ENCODE results near the gene INAFM2.

Gene INAFM2

GRCh38 chr15:40330368-40330836 is 6.9 kb downstream of the INAFM2 start:
- peak; percentile 15 for DNase-seq

GRCh38 chr15:40331026-40331425 is 7.5 kb downstream of the INAFM2 start:
- no peak for DNase-seq

- DNase-seq, result no peak
Observed at GRCh38 chr15:40331637-40332036, 8.1 kb downstream of the INAFM2 start.

DNA sequence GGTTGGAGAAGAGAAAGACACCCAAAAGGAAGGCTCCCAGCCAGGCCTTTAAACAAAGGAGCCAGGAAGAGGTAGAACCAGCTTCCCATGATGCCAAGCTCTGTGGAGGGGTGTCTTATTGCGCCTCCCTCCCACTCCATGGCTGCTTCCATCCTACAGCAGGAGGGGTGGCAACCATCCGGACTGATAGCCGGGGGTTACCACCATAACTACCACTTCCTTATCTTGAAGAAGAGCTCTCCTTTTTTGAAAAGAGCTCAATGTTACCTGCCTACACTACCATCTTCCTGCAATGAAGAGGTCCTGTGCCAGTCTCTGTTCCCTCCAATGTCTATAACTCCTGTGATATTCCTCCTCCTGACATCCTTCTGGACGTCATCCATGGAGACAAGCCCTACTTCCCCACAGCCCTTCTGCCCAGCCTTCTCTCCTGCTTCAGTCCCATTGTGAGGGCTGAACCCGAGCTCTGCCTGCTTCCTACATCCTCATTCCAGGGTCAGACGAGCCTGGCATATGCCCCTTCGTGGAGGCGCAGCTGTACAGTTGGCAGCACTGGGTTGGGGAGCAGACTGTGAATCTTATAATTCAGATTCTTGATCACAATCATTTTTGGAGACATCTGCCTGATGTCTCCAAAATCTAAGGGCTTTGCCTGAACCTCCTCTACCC is 8.8 kb downstream of the INAFM2 start:
- no peak for DNase-seq

DNA sequence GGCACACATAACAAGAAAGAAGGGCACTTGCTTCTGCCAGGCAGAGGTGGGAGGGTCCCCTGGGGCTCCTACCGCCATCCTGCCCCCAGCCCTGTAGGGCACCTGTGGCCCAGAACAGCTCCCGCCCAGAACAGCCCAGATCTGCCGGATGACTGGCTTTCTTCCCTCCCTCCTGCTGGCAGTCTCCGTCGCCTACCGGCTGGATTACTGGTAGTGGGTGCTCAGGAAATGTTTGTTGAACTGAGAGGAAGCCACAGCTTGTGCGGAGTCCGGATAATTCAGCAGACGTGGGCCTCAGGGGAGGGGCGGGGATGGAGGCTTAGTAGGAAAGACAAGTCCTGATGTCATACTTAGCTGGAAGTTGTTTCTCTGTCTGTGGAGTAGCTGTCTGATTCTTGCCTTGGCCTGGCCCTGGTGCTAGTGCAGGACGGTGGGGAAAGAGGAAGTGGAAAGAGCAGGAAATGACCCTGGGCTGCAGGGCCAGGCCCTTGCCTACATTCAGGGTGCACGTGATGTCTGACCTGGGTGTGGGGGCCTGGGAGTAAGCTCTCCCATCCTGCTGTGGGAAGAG is 10.5 kb downstream of the INAFM2 start:
- DNase-seq, result peak; percentile 3

DNA sequence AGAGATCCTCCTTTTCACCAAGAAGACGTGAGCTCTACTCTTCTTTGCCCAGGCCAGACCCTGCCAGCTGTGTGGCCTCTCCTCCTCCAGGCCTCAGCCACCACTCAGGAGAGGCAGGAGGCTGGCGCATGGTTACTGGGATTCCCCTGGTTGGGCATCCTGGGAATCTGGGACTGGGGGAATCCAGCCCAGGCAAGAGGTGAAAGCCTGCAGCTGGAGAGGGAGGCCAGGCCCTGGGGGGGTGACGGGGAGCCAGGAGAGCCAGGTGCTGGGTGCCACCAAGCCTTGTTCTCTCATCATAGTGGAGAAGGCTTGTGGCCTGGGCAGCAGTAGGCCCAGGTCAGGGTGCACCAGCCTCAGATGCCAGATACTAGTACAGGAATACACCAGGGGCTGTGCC is 11.0 kb downstream of the INAFM2 start:
- DNase-seq, result no peak

DNA sequence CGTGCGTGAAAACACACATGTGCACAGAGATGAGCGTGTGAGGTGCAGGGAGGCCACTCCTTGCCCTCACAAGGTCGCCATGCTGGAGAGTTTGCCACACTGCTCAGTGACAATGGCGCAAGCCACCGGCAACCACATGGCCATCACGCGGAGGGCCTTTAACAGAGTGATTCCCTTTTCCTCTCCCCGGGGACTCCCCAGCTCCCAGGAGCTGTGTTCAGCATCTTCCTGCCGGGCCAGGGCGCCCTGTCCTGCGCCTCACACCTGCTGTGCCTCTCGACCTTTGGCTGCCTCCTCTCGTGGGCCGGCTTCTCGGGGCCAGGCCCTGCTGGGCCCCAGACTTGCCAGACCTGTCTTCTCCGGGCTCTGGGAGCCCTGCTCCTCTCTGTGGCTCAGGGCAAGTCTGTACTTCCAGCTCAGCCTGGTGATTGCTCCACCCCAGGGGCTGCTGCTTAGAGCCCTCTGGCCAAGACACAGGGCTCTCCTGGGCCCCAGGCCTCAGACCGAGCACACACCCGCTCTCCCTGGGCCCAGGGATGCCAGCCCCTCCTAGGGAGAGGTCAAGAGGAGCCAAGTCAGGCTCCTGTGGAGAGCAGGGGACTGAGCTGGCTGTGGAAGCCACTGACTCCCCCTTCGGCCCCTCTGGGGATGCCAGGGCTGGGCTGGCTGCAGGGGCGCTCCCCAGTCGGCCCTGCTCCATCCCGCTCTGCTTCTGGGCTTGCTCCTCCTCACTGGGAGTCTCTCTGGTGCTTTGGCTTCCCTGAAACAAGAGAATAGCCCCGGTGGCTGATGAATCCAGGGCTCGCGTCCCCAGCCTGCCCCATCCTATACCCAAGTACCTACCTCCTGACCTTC is 11.7 kb downstream of the INAFM2 start:
- DNase-seq, result no peak

- DNase-seq, result peak; percentile 23
Observed at GRCh38 chr15:40335938-40336743, 12.6 kb downstream of the INAFM2 start.

DNA sequence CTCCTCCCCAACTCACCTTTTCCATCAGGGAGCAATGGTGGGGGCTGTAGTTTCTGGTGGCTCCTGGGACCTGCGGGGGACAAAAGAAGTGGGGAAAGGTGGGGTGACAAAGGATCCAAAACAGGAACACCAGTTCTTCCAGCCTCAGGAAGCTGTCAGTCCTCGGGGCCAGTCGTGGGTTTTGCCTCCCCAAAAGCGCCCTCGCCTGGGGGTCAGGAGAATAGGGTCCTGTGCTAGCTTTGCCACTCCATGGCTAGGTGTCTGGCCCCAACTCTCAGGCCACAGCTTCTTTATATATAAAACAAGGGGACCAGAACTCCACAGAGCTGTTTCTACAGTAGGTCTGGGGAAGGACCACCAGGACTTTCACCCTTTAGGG is 13.2 kb downstream of the INAFM2 start:
- no peak for DNase-seq

DNA sequence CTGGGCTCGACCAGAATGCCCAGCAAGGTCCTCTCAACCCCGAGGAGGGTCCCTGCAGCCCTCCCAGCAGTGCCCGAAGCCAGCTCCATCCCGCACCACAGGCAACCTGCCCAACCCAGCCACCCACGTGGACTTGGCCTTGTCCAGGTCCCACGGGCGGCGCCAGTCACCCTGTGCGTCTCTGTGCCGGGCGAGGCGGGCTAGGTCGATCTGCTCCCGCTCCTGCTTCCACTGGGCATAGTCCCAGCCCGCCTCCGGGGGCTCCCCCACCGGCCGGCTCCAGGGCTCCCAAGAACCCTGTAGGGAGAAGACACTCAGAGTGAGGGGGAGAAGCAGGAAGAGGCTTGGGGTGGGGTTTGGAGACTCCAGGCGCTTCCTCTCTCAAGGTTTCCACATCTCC is 14.1 kb downstream of the INAFM2 start:
- no peak for DNase-seq

- peak; percentile 50 for DNase-seq
Observed at GRCh38 chr15:40338041-40338657, 14.7 kb downstream of the INAFM2 start.

- DNase-seq, result no peak
Observed at GRCh38 chr15:40338921-40339620, 15.6 kb downstream of the INAFM2 start.

DNA sequence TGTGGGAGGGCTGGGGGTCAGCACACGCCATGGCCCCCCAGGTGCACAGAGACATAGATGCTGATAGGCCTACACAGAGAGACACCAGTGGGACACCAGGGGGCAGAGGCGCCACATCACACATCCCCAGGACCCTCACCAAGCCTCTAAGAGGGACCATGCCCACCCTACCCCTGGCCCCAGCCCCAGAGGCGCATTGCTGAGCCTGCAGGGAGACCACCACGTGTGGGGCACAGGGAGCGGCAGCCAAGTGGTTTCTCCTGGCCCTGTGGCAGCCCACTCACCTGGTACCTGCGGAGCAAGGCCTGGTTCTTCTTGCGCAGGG is 16.1 kb downstream of the INAFM2 start:
- DNase-seq, result peak; percentile 4

DNA sequence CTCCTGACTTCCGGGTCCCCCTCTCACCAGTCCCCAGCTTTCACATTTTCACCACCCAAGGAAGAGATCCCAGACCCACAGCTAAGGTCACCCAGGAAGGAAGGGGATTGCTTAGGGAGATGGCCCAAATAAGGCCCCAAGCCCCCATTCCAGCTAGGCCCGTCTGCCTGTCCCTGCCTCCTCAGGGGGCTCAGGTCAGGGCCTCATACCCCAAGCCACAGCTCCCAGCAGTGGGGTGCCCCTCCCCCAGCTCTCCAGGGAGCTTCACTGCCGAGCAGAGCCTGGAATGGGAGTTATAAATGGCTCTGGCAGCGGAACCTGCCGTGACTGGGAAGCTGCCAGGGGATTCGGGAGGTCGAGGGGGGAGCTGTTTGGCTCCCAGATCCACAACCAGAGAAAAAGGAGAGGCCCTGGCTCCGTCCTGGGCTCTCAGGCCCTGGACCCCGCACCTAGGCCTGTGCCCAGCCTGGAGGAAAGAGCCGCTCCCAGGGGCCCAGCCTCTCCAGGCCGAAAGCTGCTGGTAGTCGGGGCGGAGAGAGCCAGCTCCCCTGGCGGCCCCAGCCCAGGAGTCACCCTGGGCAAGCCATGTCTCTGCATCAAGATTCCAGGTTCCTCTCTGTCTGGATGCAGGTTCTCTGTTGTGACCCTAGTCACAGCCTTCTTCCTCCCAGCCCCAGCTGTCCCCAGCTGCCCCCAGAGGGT is 16.7 kb downstream of the INAFM2 start:
- peak; percentile 58 for DNase-seq

GRCh38 chr15:40340740-40341400 is 17.4 kb downstream of the INAFM2 start, which contains the start of gene CCDC9B:
CCDC9B (minus strand) TSS chr15:40340939; CDS start chr15:40340819, 120 bp downstream.
- peak; percentile 82 for DNase-seq

GRCh38 chr15:40342416-40343320 is 19.2 kb downstream of the INAFM2 start:
- DNase-seq, result no peak

- no peak for DNase-seq
Observed at GRCh38 chr15:40343512-40343911, 20.0 kb downstream of the INAFM2 start.

DNA sequence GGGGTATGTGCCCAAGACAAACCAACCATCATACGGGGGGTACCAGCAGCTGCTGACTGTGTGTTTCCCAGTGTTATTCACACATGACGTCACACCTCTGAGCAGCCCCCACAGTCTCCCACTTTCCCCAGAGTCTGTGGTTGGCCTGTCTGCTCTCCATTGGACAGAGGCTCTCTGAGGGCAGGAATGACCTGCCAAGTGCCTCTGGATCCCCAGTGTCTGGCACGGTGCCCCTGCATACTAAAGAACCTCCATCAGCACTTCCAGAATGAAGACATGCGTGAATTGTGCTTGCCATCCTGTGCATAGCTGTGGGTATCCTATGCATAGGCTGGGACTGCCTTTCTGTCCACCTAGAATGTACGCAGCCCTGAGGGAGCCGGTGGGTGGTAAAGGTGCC is 20.7 kb downstream of the INAFM2 start:
- DNase-seq, result no peak

GRCh38 chr15:40344631-40345120 is 21.2 kb downstream of the INAFM2 start:
- DNase-seq, result peak; percentile 56
